HUES64 (cell line): ENCODE measurements around the gene NXN.
A peak's percentile ranks its signal among the peaks of the same experiment; 100 is the strongest.
"Not testable (repeated sequence)": the region's sequence is repeated elsewhere in the genome, so short reads cannot be mapped to it uniquely, and the experiment has no call there.

ENCODE experiments used
- H3K27ac ChIP-seq: 2 replicates; pipeline ENCODE4 v1.7.0; 2013; ENCODE audit warnings: low read depth, low read length, inconsistent platforms
- H3K27me3 ChIP-seq: 2 replicates; pipeline ENCODE4 v1.6.1; 2013; ENCODE audit warnings: mild to moderate bottlenecking, low read length; ENCODE audit not compliant: insufficient read depth
- H3K36me3 ChIP-seq: 2 replicates; pipeline ENCODE4 v1.6.1; 2013; ENCODE audit warnings: mild to moderate bottlenecking, low read length; ENCODE audit not compliant: insufficient read depth
- H3K4me1 ChIP-seq: 2 replicates; pipeline ENCODE4 v1.6.1; 2013; ENCODE audit warnings: mild to moderate bottlenecking, low read length, moderate library complexity; ENCODE audit not compliant: insufficient read depth
- H3K4me3 ChIP-seq: 2 replicates; pipeline ENCODE4 v1.5.1; 2013; ENCODE audit warnings: mild to moderate bottlenecking, low read length, moderate library complexity
- H3K9ac ChIP-seq: 2 replicates; pipeline ENCODE4 v1.6.1; 2013; ENCODE audit warnings: mild to moderate bottlenecking, low read depth, low read length
- H3K9me3 ChIP-seq: 2 replicates; pipeline ENCODE4 v1.6.1; 2013; ENCODE audit warnings: low read depth, low read length; ENCODE audit not compliant: insufficient read depth
- WGBS: fragments of 150-250, 120-280 bp; methylation state at CpG from one replicate; pipeline ENCODE4 v1.1.7; 2013; ENCODE audit warnings: missing lambda C conversion rate; 5-methylcytosine and 5-hydroxymethylcytosine counted together

Gene NXN

GRCh38 chr17:882827-883585 is 96.6 kb downstream of the NXN start:
- WGBS = 82% methylated on average over 14 of the region's 14 CpGs
- Histone ChIP-seq H3K27ac (peak overlapping the region; percentile 72), H3K4me1 (peaks cover 28% of the 10 kb centered on the region)

DNA sequence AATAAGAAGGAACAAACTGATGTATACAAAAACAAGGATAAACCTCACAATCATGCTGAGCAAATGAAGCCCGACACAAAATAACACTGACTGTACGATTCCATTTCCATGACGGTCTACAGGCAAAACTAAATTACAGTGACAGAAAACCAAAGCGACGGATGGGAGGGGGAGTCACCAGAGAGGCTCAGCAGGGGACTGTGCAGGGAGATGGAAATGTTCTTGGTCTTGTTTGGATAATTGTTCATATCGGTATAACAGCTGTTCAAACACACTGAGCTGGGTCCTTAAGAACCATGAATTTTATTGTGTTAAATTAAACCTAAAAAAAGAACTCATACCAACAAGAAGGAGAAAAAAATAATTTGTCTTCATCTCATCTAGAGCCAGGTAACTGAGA is 97.8 kb downstream of the NXN start:
- H3K4me3 ChIP-seq = no peak overlapping the region
- H3K4me1 ChIP-seq = peaks cover 28% of the 10 kb centered on the region
- H3K27ac ChIP-seq = no peak overlapping the region
- H3K27me3 ChIP-seq = no peaks in the 10 kb centered on the region
- no peaks in the 10 kb centered on the region for H3K9me3 ChIP-seq
- H3K9ac ChIP-seq = no peak overlapping the region
- 98% methylated on average over 6 of the region's 6 CpGs for WGBS
- no peaks in the 10 kb centered on the region for H3K36me3 ChIP-seq

More at GRCh38 chr17:882827-883585, 96.6 kb downstream of the NXN start:
- Histone ChIP-seq H3K9ac (peak overlapping the region; percentile 32; the same call in 1 of the 2 replicates), H3K4me3 (no peak overlapping the region), H3K27me3 (no peaks in the 10 kb centered on the region), H3K9me3 (no peaks in the 10 kb centered on the region), H3K36me3 (no peaks in the 10 kb centered on the region)

DNA sequence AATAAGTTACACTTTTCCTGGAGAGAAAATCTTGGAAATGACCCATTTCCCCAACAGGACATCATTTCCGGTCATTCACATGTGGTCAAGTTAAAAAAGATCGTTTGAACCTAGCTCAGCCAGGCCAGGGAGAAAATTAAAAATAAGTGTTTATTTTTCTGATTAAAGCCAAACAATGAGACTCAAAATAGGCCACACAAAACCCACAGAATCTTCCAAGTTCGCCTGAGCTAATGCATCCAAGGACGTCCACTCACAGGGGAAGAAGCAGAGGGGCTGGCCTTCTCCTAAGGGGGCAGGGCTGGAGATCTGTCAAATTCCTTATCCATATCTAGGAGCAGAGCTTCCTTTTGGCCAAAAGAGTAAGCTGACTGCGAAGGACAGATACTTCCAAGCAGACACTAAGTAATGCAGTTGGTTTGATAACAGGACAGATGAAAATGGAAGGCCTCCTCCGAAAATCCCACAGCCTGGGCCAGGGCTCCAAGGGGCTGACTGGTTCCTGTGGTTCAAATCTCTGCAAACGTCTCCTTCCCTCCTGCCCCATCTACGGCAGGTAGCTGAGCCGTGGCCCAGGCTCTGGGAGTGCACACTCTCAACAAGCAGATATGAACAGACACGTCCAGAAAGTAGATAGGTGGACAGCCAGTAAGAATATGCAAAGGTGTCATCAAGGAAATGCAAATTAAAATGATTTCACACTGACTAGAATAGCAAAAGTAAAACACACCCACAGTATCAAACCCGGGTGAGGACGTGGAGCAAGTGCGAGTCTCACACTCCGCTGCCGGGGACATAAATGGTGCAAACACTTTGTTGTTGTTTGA is 98.9 kb downstream of the NXN start:
- no peaks in the 10 kb centered on the region for H3K9me3 ChIP-seq
- no peaks in the 10 kb centered on the region for H3K27me3 ChIP-seq
- no peak overlapping the region for H3K9ac ChIP-seq
- H3K4me1 ChIP-seq = peaks cover 28% of the 10 kb centered on the region
- H3K4me3 ChIP-seq = no peak overlapping the region
- H3K36me3 ChIP-seq = no peaks in the 10 kb centered on the region
- 80% methylated on average over 15 of the region's 15 CpGs for WGBS
- peak overlapping the region; percentile 51; the same call in 1 of the 2 replicates for H3K27ac ChIP-seq

GRCh38 chr17:879546-880442 is 99.8 kb downstream of the NXN start:
- peaks cover 28% of the 10 kb centered on the region for H3K4me1 ChIP-seq
- WGBS = 37% methylated on average over 21 of the region's 26 CpGs

DNA sequence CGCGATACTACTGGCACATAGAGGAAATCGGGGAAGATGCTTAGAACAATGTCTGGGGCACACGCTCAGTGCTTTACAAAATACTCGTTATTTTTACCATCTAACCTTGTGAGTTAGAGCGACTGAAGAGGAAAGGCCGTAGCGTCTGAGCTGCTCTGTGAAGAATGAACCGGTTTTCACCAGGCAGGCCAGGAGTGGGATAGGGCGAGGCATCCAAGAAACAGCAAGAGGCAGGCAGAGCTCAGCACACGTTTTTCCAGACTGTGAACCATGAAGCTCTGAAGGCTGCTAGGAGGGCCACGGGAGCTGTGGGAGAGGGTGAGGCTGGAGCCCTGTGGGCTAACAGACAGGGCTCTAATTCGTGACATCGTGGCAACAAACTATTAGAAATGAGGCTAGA is 101.9 kb downstream of the NXN start:
- 90% methylated on average over 14 of the region's 14 CpGs for WGBS
- H3K9me3 ChIP-seq = no peaks in the 10 kb centered on the region
- H3K27me3 ChIP-seq = no peaks in the 10 kb centered on the region
- no peak overlapping the region for H3K27ac ChIP-seq
- peaks cover 20% of the 10 kb centered on the region for H3K4me1 ChIP-seq
- no peak overlapping the region for H3K4me3 ChIP-seq
- no peak overlapping the region for H3K9ac ChIP-seq
- no peaks in the 10 kb centered on the region for H3K36me3 ChIP-seq

More at GRCh38 chr17:879546-880442, 99.8 kb downstream of the NXN start:
- H3K9ac ChIP-seq = 0 out of 2 replicates have a peak overlapping the region, but pooled peaks have one; percentile 13
- H3K4me3 ChIP-seq = no peak overlapping the region
- H3K27me3 ChIP-seq = no peaks in the 10 kb centered on the region
- peak overlapping the region; percentile 52; the same call in 1 of the 2 replicates for H3K27ac ChIP-seq
- H3K9me3 ChIP-seq = no peaks in the 10 kb centered on the region
- H3K36me3 ChIP-seq = no peaks in the 10 kb centered on the region

DNA sequence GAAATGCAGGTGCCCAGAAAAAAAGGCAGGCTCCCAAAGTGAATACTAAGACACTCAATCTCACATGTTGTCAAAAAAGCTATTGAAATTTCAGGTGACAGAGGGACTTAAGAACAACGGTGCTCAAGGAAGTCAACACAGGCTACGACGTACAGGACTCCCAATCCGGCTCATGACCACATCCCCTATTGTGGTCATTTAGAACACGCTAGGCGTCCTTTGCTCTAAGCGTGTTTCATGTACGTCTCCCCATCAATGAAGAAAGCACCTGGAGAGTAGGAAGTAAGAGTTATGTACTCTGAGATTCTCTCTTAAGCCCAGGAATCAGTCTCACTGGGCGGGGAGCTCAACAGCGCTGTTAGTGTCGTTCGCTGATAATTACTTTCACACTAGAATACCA is 103.3 kb downstream of the NXN start:
- Histone ChIP-seq H3K9ac (no peak overlapping the region), H3K36me3 (no peaks in the 10 kb centered on the region), H3K4me1 (peaks cover 15% of the 10 kb centered on the region), H3K9me3 (no peaks in the 10 kb centered on the region), H3K4me3 (no peak overlapping the region), H3K27me3 (no peaks in the 10 kb centered on the region), H3K27ac (no peak overlapping the region)
- 93% methylated on average over 12 of the region's 12 CpGs for WGBS

- not testable (repeated sequence) for H3K27ac ChIP-seq, H3K27me3 ChIP-seq, H3K36me3 ChIP-seq, H3K9me3 ChIP-seq, H3K9ac ChIP-seq, H3K4me1 ChIP-seq, H3K4me3 ChIP-seq
- 89% methylated on average over 2 of the region's 2 CpGs for WGBS
These were observed 105.0 kb downstream of the NXN start for GRCh38 chr17:874590-874989.

- no peaks in the 10 kb centered on the region for H3K36me3 ChIP-seq
- WGBS = 97% methylated on average over 5 of the region's 5 CpGs
- H3K27ac ChIP-seq = no peak overlapping the region
- H3K9ac ChIP-seq = no peak overlapping the region
- H3K9me3 ChIP-seq = no peaks in the 10 kb centered on the region
- no peaks in the 10 kb centered on the region for H3K4me1 ChIP-seq
- H3K4me3 ChIP-seq = no peak overlapping the region
- no peaks in the 10 kb centered on the region for H3K27me3 ChIP-seq
These were observed 106.7 kb downstream of the NXN start for GRCh38 chr17:872855-873254.

DNA sequence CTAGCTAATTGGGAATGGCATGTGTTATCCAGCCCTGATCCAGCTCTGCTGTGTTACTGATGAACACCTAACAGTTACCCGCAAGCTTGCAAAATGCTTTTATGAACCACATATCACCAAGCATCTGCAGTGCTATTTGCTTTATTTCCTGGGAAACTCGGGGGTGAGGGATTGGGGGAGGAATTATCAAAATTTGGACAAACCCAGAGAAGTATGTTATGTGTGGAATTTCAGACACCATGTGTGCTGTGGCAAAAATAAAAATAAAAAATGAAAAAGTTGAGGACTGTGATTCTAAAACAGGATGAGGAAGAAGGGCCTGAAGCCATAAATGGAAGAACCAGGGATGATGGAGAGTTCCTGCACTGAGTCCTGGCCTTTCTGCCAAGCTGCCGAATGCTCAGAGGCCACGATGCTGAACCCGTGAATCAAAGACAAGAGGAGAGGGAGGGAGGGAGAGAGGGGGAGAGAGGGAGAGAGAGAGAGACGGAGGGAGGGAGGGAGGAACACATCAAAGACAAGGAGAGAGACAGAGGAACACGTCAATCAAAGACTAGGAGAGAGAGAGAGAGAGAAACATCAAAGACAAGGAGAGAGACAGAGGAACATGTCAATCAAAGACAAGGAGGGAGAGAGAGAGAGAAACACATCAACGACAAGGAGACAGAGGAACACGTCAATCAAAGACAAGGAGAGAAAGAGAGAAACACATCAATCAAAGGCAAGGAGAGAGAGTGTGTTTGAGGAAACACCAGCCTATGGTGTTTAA is 107.6 kb downstream of the NXN start:
- no peaks in the 10 kb centered on the region for H3K27me3 ChIP-seq
- H3K4me1 ChIP-seq = no peaks in the 10 kb centered on the region
- 71% methylated on average over 9 of the region's 9 CpGs for WGBS
- no peaks in the 10 kb centered on the region for H3K36me3 ChIP-seq
- no peak overlapping the region for H3K4me3 ChIP-seq
- H3K9me3 ChIP-seq = no peaks in the 10 kb centered on the region
- H3K9ac ChIP-seq = no peak overlapping the region
- H3K27ac ChIP-seq = no peak overlapping the region
